Inflammatory macrophage treated with lipopolysaccharide for 1 hour (primary cell): ENCODE measurements around the gene TAS2R16.

ENCODE experiments used
- DNase-seq, 2 donors: peaks; one replicate each; pipeline ENCODE4 v3.0.0-alpha.2; 2020 to 2022

Gene TAS2R16, protein sequence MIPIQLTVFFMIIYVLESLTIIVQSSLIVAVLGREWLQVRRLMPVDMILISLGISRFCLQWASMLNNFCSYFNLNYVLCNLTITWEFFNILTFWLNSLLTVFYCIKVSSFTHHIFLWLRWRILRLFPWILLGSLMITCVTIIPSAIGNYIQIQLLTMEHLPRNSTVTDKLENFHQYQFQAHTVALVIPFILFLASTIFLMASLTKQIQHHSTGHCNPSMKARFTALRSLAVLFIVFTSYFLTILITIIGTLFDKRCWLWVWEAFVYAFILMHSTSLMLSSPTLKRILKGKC

DNA sequence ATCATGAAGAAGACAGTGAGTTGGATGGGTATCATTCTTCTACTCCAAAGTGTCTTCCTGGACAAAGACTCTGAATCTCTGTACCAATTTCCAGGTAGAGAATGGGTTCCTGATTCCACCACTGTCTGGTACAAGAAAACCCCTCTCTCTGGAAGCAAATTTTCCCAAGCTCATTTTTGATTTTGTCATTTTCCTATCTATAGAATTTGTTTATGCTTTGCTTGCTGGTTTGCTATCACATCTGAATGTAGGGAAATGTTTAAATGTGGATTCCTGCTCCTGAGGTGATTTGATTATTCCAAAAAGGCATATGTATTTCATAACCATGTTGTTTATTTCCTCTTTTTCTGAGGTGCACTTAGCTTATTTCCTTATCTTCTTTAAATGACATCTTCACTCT, at the start of gene TAS2R16:
TSS of gene TAS2R16 (minus strand) at position 101 of the 400 bp plus-strand sequence. CDS start at position 35, 66 bp downstream.
- no peak for DNase-seq

DNA sequence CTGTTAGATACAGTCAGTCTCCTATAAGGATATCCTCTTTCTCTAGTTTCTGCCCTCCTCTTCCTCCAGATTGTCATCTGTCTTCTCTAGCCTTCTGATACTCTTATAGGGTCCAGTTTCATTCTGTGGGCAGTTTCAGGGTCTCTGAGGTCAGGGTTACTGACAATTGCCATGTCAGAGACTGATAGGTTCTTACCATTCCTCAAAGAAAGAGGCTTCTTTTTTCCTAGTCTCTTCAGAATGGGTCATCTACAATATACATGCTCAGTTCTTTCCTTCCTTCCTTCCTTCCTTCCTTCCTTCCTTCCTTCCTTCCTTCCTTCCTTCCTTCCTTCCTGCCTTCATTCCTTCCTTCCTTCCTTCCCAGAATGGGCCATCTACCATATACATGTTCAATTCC, 48.1 kb upstream of the TAS2R16 start:
- DNase-seq = no peak

DNA sequence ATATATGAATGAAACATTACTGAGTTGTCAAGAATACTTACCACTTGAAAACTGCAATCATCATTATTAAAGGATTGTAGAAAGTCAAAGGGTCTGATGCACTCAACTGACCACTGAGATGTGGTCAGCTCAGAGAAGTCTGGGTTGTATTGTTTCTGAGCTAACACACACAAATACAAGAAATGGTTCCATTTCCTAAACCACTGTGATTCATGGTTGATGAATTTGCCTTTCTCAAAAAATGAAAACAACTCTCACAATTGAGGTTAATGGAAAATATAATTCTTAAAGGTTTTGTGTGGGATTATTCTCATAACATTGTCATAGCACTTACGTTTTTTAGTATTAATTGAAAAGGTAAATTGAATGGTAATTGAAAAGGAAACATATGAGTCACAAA, 45.6 kb upstream of the TAS2R16 start:
- DNase-seq = no peak

DNA sequence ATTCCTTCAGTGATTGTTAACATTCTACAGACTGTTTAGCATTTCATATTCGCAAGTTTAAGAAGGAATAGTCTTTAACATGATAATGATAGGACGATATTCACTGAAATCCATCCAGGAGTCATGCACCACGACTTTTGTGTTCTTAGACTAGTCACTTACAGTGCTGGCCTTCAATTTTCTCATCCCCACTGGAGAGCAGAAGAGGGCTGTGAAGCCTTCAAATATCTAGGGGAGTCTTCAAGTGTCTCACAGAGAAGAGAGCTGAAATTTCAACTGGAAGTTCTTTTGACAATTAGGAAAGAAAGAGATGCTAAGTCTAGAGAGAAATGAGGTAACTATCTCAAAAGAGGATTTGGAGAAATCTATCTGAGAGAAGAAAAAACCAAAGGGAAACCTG, 43.8 kb upstream of the TAS2R16 start:
- DNase-seq = no peak

DNA sequence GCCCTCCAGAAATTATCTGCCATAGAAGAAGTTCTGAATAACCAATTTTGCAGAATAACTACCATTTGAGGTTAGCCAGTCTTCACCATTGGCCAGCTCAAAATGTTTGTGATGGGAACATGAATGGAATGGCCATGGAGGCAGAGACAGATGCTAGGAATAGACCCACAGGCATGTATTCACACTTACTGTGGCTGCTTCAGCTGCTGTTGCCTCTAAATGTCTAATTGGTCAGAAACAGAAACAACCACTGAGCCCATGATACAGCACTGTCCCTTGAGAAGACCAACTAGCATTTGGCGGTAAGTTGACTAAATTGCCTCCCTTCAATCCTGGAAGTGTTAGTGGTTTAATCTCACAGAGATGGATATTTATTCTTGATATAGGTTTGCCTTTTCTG, 38.6 kb upstream of the TAS2R16 start:
- no peak for DNase-seq

DNA sequence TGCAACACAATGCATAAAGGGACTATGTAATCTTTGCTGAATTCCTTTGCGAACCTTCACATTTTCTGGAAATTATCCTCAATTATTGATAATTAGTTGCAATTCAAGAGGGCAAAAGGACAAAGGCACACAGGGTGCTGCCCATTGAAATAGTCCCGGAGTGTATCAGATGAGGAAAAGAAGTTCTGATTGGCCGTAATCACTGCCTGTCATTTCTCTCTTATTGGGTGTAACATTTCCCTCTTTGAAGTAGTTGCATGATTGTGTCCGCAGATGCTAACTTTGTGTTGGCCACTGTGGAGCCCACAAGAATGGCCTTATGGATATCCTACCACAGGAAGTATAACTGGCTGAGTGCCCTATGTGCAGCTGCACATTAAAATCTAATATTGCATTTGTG, 35.1 kb upstream of the TAS2R16 start:
- DNase-seq = no peak

DNA sequence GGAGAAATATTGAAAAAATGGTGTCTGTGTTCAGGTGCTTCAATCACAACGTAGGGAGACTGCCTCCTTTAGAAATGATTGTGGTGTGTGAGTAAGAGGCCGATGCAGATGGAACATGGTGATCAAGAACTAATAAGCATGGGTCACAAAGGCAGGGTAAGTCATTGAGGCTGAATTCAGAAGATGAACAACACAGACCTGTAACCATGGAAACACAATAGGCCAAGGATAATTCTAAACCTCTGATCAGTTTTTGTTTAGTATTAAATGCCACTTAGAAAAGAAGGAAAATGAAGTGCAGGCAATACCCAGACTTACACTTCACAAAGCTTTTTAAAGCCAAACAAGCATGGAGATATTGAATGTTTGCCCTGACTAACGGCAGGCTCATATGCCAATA, 32.8 kb upstream of the TAS2R16 start:
- no peak for DNase-seq

DNA sequence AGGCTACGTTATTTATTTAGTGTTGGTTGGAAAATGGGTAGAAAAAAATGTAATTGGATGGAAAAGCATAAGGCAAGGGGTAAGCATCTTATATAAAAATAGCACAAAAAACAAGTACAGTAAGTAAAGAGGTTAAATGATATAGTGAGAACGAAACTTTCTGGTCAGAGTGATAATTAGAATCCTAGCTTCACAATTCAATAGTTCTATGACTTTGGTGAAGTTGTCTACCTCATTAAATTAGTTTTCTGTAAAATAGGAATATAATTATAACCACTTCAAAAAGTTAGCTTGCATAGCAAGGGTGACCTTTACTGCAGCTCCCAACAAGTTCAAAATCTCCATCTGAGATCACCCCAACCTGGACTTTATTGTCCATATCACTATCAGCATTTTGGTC, 30.8 kb upstream of the TAS2R16 start:
- no peak for DNase-seq

DNA sequence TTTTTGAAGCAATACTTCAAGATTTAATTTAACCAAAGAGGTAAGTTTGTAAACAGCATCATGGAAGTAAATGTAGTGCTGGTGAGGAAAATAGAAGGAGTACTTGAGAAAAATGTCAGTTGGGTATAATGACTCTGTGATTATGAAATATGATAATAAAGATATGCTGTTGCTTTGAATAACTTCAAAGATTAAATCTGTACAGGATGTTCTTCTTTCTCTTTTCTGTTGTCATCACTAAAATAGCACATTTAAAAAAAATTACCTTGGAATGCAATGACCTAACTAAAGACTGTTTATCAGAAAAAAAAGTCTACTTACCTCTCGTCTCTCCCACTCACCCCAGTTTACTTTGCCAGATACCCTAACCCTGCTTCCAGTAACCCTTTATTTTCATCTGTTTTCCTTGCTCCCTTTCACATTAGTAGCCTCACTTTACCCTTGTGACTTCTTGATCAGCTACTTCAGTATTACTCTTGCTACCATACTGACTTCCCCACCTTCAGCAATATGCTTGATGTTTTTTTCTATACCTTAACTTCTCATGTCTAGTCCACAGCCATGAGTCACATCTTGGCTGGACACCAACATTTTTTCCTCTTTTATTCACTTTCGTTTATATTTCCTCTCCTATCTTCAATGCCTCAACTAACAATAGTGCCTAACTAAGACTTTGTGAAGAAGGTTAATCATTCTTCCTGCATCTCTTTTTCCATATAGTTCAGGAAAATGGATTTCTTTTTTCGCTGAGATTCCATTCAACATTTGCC, 29.7 kb upstream of the TAS2R16 start:
- DNase-seq = no peak

DNA sequence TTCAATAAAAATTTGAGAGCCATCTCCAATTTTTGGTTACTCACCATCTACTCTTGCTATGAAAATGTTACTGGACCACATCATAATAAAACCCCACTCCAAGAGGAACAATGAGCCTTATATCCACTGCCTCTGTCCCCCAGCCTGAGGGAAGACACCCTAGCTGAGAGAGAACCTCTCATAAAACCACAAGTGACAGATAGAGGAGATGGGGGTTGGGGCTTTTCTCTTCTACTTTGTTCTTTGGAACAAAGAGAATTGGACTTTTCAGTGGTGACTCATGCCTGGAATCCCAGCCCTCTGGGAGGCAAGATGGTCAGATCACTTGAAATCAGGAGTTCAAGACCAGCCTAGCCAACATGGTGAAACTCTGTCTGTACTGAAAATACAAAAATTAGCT, 27.6 kb upstream of the TAS2R16 start:
- no peak for DNase-seq

DNA sequence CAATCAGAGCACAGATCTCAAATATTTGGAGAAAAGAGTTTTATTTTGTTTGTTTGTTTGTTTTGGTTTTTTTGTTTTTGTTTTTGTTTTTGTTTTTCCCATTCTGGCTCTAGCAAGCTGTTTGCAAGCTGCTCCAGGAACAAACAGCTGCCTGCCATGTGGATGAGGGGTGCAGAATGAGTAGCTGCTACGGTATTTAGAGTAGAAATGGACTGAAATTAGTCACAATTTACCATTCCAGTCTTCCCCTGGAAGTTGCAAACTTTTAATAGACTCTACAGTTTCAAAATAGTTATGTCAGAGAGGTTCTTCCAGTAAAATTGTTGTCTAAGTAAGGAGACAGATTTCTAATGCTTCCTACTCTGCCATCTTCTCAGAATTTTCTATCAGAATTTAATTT, 27.1 kb upstream of the TAS2R16 start:
- no peak for DNase-seq

DNA sequence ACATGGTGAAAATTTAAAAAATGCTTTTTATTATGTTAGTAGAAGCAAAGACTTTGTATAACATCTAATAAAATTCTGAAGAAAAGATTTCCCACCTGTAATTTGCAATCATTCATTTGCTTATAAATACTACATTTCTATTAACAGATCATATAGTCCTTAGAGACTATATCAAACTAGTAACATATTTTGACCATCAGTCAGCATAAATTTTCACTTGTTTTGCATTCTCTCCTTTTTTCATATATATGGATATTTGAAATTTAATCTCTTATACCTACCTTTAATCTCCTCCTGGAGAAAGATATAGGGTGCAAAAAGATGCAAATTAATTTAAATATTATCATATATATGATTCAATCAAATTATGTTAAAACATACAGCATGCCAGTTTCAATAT, 16.9 kb upstream of the TAS2R16 start:
- no peak for DNase-seq

DNA sequence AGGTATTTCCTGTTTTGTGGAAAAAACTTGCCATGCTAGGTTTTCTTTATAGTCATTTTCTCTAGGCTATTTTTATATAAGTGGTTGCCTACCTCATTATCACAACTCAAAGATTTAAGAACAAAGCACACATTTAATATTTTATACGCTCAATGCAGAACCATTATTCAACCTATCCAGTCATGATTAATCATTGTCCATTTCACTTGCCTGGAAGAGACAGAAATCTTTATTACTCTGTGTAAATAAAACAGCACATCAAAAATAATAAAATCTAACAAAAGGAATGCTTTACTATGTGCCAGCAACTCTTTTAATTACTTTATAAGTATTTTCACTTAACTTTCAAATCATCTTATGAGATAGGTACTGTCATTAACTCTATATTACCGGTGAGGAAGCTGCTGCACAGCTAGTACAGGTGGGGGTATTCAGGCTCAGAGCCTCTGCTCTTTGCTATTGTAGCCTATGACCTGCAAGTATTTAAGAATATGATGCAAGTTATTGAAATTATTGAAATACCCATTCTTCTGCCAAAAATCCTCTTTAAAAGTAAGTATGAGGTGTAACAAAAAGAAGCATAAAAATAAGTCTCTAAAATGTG, 16.4 kb upstream of the TAS2R16 start:
- DNase-seq = no peak

DNA sequence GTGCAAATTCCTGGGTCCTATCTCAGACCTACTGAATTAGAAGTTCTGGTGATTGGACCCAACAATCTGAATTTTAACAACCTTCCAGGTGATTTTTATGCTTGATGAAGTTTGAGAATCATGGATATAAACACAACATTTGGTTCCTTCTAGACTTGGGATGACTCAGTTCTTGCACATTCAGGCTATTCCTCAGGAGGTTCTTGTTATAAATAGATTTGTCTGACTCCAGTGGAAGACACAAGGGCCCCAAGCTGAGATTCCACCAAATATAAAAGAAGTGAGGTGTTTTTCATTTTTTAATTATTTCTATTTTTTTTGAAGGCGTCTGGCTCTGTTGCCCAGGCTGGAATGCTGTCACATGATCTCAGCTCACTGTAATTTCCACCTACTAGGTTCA, 9.4 kb upstream of the TAS2R16 start:
- DNase-seq = no peak

DNA sequence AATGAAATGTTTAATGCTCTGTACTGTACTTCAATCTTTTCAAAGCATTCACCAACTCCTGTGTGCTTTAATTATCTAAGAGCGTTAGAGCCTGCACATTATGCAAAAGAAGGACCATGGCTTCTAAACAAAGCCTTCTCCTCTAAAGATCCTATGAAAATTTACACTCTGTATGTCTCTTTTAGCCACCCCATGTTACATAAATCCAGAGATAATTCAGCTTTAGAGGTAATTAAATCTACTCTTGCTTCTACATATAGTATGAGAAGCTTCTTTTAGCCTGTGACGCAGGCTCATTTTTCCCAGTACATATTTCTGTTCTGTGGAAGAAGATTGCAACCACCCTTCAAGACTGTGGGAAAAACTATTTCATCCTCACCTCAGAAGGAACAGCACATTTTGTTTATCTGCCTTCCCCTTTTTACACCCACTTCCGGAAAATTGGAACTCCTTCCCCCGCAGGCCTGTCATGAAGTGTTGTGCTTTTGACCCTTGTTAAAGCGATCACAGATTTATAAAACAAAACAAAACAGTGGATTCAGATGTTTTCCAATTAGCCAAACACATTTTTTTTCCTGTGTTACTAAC, 8.1 kb upstream of the TAS2R16 start:
- no peak for DNase-seq

DNA sequence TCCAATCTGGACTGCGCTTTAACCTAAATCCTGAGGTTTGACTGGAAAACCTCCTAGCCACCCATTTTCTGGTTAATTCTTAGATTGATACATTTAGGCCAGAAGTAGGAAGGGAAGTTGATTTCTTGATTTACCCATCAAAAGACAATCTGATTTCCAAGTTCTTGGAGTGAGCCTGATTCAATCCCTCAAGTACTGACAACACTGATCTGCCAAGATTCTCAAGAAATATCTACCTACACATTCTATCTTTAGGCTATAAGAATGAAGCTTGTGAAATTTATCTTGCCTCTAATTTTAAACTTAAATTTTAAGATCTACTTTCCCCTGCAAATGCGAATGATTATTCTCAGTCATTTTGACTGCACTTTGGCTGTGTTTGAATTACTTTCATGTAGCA, 5.9 kb downstream of the TAS2R16 start:
- no peak for DNase-seq

DNA sequence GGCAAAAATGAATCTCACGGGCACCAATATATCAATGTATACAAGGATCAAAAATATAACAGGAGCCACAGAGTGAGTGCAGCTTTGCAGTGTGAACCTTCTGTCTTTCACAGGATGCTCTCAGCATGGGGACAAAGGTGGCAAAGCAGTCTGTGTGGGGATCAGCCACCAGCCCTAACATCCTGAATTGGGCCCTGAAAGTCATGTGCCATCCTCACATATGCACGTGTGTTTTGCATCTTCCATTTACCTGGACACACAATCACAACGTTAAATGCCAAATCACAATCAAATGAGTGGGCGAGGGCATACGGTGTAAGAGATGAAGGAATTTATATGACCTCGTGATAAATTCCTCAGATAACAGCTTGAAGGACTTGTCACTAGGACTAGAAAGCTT, 6.5 kb downstream of the TAS2R16 start:
- no peak for DNase-seq

DNA sequence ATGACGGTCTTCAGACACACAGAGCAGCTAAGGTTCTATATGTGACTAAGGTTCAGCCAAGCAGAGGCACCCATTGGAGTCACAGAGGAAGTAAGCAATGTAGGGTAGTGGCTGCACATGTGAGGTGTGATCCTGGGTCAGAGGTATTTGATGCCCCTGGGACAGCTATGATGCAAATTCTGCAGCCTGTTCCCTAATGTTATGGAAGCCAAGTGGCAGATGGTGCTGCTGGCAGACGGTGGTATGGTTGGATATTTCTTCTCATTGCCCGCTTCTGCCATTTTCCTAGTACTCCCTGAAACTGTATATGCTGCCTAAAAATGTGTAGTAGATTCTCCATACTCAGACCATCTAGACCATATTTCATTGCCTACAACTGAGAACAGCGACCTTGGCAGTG, 7.2 kb downstream of the TAS2R16 start:
- no peak for DNase-seq

DNA sequence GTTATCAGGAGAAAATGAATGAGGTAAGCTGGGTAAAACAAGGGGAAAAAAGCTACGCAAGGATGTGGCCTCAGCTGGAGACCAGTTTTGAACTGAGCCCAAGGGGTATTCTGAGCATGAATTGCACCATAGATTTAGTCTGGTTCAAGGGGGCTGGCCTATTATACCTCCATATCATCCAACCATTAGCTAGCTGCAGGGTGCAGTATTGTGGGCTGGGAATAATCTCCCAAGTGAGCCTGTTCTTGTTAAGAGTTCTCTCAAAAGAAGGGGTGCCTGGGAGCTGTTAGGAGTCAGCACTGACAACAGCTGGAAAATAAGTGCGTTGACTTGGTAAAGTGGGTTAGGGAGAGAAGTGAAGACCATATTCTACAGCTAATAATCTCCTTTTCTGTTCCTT, 8.0 kb downstream of the TAS2R16 start:
- no peak for DNase-seq

DNA sequence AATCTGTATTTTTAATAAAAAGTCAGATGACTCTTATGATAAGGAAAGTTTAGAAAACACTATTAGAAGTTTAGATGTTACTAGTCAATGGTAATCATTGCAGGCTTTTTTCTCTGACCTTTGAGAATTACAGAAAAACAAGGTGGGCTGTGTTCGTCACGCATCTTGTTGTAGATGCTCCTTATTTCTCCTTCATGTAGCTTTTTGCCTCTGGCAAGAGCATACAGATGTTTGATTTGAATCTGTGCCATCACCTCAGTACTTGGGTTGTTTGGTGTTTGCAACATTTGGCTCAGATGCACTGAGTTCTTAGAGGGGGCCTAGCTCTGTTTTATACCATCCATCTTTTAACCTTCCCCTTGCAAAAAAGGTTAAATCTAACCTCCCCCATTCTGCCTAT, 11.5 kb downstream of the TAS2R16 start:
- no peak for DNase-seq

DNA sequence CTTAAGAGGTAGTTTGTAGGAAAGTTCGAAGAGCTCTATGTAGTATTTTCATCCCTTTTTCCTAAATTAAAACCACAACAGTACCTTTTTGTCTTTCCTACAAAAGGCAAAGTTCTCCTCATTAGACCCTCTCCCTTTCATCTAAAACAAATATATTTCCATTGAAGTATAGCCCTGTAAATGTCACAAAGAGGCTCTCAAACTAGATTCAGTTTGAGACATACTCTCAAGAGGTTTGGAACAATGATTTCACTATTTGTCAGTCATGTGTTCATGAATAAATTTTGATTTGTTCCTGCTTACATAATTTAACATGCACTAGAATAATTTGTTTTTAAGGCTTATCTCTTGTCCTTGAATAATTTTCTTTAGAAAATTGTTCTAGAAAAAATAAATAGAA, 12.2 kb downstream of the TAS2R16 start:
- no peak for DNase-seq

DNA sequence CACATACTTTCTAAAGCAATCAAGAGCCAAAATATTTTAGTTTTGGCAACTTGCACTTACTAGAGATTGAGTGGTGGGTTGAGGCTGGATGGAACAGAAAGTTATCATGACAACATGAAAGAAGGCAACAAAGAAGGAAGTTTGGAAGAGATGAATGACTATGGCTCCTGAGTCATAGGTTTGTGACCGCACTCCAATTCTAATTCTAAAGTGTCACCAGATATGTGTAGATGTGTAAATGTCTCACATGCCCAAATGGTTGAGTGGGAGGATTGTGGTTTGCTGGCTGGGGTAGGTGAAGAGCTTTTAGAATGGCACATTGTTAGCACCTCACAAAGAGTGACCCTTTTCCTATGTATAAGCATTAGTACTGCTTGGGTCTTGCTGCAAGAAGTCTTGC, 20.2 kb downstream of the TAS2R16 start:
- no peak for DNase-seq

DNA sequence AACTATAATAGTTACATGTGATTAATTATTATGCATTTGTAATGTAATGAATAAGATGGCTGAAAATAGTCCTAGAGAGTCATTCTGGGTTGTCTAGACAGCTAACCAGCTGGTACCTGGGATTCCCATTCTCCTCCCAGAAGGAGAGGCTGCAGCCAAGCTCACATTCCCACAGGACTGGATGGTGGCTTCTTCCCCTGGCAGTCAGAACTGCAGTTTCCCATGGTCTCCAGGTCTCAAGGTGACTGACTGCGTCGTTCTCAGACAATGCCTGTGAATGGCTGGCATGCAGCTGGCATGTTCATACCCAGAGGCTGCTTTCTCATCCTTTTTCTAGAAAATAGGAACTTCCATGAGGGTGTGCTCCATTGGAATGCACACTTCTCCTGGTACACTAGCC, 21.3 kb downstream of the TAS2R16 start:
- DNase-seq = no peak

DNA sequence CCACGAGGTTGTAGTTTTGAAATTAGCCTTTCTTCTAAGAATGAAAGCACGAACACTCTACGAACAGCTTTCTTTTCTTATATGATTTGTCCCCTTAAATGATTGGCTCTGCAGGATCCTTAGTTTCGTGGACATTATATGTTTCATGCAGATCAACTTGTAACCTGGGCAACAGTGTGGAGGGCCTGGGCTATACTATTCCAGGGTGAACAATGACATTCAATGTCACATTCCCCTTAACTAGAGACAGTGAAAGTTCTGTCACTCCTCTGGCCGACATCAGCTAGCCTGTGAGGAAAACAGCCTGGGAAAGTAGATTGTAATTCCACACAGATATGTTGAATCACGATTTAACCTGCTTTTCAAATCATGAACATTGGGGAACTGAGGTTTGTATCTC, 23.4 kb downstream of the TAS2R16 start:
- no peak for DNase-seq
